Progenitor cell of endocrine pancreas (in vitro differentiated cells): ENCODE measurements around the gene ADAP1. TPM values are rescaled to one million over a fixed set of nuclear protein-coding genes. Genes with fewer than 3 reads are reported as not detected.

Experiments
- DNase-seq: peaks from one replicate; pipeline ENCODE4 v3.0.0; 2021; ENCODE audit warnings: low spot score; ENCODE audit not compliant: unreplicated experiment
- H3K27ac Mint-ChIP-seq: 2 replicates; pipeline ENCODE4 v1.8.0; 2021; ENCODE audit warnings: mild to moderate bottlenecking, moderate library complexity, mixed read lengths
- H3K27me3 Mint-ChIP-seq: 2 replicates; pipeline ENCODE4 v1.8.0; 2021; ENCODE audit warnings: mixed read lengths
- H3K36me3 Mint-ChIP-seq: 2 replicates; pipeline ENCODE4 v1.8.0; 2022; ENCODE audit warnings: mixed read lengths; ENCODE audit not compliant: insufficient read depth
- H3K4me1 Mint-ChIP-seq: 2 replicates; pipeline ENCODE4 v1.8.0; 2021; ENCODE audit warnings: low read depth, mixed read lengths
- H3K4me3 Mint-ChIP-seq: 2 replicates; pipeline ENCODE4 v1.8.0; 2021; ENCODE audit warnings: low read depth, mild to moderate bottlenecking, moderate library complexity, mixed read lengths
- H3K9me3 Mint-ChIP-seq: 2 replicates; pipeline ENCODE4 v1.8.0; 2021; ENCODE audit warnings: low read depth, mixed read lengths
- total RNA-seq: library from RNA; stranded (reverse); gene quantifications from 2 replicates; pipeline ENCODE4 v1.2.1, GENCODE V29; 2021
- TF ChIP-seq, protein P1 (sequence below): fragments of 200-600 bp; sonication (generic); IDR thresholded peaks from one replicate; pipeline ENCODE4 v1.5.0; 2021; ENCODE audit warnings: antibody characterized with exemption, mild to moderate bottlenecking; ENCODE audit not compliant: unreplicated experiment

ADAP1 gene
- total RNA-seq, 1 donor from 2014 or later: 10.3 TPM

DNA sequence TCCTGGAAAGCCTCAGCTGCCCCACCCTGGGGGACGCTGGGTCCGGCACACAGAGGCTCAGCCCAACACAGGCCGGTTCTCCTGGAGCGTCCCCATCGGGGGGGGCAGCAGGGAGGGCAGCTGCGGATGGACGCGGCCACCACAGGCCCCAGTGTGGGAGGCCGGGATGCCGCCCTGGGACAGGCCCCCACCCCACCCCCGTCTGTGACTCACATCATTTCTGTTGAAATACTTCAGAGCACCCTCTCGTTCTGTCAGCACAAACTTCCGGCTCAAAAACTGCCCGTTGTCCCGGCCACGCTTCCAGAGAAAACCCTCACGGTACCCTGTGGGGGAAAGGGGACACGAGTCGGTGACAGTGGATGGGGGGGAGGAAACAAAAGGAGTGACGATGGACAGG lies 49.6 kb downstream of the ADAP1 start:
- H3K36me3 Mint-ChIP-seq: no peaks in the 10 kb centered on the region
- DNase-seq: no peak
- no peak overlapping the region for H3K27ac Mint-ChIP-seq
- H3K4me1 Mint-ChIP-seq: no peaks in the 10 kb centered on the region
- no peak overlapping the region for H3K4me3 Mint-ChIP-seq
- peaks cover 20% of the 10 kb centered on the region for H3K27me3 Mint-ChIP-seq
- TF ChIP-seq, protein P1, sequence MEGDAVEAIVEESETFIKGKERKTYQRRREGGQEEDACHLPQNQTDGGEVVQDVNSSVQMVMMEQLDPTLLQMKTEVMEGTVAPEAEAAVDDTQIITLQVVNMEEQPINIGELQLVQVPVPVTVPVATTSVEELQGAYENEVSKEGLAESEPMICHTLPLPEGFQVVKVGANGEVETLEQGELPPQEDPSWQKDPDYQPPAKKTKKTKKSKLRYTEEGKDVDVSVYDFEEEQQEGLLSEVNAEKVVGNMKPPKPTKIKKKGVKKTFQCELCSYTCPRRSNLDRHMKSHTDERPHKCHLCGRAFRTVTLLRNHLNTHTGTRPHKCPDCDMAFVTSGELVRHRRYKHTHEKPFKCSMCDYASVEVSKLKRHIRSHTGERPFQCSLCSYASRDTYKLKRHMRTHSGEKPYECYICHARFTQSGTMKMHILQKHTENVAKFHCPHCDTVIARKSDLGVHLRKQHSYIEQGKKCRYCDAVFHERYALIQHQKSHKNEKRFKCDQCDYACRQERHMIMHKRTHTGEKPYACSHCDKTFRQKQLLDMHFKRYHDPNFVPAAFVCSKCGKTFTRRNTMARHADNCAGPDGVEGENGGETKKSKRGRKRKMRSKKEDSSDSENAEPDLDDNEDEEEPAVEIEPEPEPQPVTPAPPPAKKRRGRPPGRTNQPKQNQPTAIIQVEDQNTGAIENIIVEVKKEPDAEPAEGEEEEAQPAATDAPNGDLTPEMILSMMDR: no peak
- H3K9me3 Mint-ChIP-seq: no peaks in the 10 kb centered on the region

DNA sequence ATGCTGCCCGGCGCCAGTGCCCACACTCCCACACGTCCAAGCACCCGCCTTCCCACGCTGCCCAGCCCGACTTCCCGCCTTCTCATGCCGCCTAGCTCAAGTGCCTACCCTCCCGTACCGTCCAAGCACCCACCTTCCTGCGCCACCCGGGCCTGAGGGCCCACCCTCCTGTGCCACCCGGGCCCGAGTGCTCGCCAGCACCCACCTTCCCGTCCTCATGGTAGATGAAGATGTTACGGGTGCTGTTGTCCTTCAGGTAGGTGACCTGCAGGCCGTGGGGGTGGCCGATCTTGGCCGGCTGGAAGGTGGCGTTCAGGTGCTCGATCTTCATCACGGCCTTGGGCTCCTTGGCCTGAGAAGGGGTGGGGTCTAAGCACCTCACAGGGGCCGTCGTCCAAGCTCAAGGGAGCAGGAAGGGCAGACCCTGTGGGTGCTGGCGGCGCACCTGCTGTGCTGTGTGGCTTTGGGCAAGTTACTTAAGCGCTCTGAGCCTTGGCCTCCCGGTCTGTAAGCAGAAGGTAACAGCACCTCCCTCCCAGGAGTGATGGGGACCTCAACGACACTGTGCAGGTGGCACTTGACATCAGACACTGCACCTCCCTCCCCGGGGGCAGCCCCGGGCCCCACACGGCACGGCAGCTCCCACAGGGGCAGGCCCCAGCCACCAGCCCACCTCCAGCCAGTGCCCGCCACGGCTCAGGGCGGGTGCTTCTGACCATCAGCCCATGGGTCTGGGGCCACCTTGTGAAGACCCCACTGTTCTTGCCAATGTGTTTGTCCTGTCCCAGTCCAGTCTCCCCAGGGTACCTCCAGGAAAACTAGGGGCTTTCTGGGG lies 50.3 kb downstream of the ADAP1 start:
- H3K9me3 Mint-ChIP-seq: no peaks in the 10 kb centered on the region
- DNase-seq: no peak
- H3K27ac Mint-ChIP-seq: no peak overlapping the region
- H3K27me3 Mint-ChIP-seq: peaks cover 18% of the 10 kb centered on the region
- H3K4me3 Mint-ChIP-seq: no peak overlapping the region
- no peaks in the 10 kb centered on the region for H3K36me3 Mint-ChIP-seq
- H3K4me1 Mint-ChIP-seq: no peaks in the 10 kb centered on the region
- TF ChIP-seq, protein P1: no peak

DNA sequence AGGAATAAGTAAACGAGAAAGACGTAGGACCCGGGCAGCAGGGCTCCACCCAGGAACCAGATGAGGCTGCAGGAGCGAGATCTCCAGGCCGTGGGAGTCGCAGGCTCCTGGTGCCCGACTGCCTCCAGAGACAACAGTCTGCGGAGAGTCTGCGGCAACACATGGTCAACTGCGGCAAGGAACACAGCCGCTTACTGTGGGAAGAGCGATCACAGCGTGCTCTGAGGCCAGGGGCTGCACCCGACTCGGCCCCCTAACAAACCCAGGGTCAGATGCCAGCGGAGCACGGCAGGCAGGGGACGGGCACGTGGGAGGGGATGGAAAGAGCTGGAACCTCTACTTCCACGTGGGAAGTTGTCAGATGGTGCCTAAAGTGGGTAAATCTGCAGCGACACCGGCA lies 51.5 kb downstream of the ADAP1 start:
- Mint-ChIP-seq H3K36me3 (no peaks in the 10 kb centered on the region), H3K4me3 (no peak overlapping the region), H3K9me3 (no peaks in the 10 kb centered on the region), H3K4me1 (no peaks in the 10 kb centered on the region), H3K27me3 (peaks cover 18% of the 10 kb centered on the region), H3K27ac (no peak overlapping the region)
- DNase-seq: no peak
- TF ChIP-seq, protein P1: no peak

DNA sequence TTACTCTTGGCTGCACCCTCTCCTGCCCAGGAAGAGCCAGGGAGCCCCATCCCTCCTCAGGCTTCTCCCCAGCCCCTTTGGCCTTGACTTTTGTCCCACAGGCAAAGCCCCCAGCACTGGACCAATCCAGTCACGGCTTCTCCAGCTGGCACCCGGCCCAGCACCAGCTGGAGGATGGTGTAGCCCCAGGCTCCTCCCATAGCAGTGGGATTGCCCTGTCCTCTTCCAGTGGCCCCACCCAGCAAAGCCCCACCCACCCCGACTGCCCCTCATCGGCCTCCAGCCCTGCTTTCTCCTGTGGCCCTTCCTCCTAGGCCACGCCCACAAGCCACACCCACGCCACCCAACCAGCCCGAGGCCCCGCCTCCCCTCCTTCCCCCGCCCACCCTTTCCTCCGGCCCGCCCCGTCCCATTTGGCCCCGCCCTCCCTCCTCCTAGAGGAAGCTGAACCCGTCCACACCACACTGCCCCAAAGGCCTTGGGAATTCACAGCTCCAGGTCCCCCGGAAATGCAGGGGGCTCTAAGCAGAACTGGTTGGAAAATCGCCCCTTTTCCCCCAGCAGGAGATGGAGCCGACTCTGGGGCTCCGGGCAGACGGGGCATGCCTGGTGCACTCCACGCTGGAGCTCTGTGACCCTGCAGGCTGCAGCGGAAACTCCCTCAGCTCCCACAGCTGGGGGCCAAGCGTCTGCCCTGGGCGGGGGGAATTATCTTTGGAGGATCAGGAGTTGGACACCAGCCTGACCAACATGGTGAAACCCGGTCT lies 52.9 kb downstream of the ADAP1 start:
- H3K36me3 Mint-ChIP-seq: no peaks in the 10 kb centered on the region
- H3K9me3 Mint-ChIP-seq: no peaks in the 10 kb centered on the region
- no peaks in the 10 kb centered on the region for H3K4me1 Mint-ChIP-seq
- TF ChIP-seq, protein P1: no peak
- no peak for DNase-seq
- H3K27ac Mint-ChIP-seq: no peak overlapping the region
- H3K4me3 Mint-ChIP-seq: no peak overlapping the region
- peaks cover 18% of the 10 kb centered on the region for H3K27me3 Mint-ChIP-seq

DNA sequence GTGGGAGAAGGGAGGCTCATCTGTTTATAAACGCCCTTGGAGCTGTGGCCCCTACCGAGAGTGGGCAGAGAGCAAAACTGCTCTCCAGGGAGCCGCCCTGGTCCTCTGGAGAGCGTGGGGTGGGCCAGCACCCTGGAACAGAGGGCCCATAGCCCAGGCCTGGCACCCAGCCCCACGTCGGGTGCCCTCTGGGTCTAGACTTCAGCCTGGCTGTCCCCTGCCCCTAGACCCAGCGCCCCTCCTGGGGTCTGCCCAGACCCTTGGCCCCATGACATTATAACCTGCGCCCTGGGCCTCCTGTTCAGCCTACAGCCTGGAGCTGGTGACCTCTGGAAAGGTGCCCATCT lies 53.5 kb downstream of the ADAP1 start:
- Mint-ChIP-seq H3K9me3 (no peaks in the 10 kb centered on the region), H3K27ac (no peak overlapping the region), H3K4me3 (no peak overlapping the region), H3K4me1 (no peaks in the 10 kb centered on the region), H3K27me3 (peaks cover 18% of the 10 kb centered on the region), H3K36me3 (peaks cover 5% of the 10 kb centered on the region)
- TF ChIP-seq, protein P1: no peak
- no peak for DNase-seq
